Body of pancreas (tissue), 4 donors: Measurements from ENCODE around the gene PPIC.

Experiments used
- CTCF ChIP-seq, 7 experiments: fragments of 450-650 bp in 4 of 7; fragments of 200-600 bp in 3 of 7; sonication (generic) in 3 of 7; IDR thresholded peaks; one replicate each; pipeline ENCODE4 v1.5.1; 2016 to 2019; ENCODE audit warnings: antibody characterized with exemption in 7 of 7
- POLR2A ChIP-seq, 3 donors: fragments of 450-650 bp; IDR thresholded peaks; one replicate each; pipeline ENCODE4 v1.6.1; 2016; ENCODE audit warnings: antibody characterized with exemption in 3 of 3, mild to moderate bottlenecking in 2 of 3

- TF ChIP-seq CTCF (IDR thresholded peaks at IDR 0.05) (no peak), POLR2A (IDR thresholded peaks at IDR 0.05) (no peak)
Observed at GRCh38 chr5:123007754-123008153, 28.8 kb downstream of the PPIC start.
